ENCODE measurements around the gene BUD31. TPM values are rescaled to one million over a fixed set of nuclear protein-coding genes. Genes with fewer than 3 reads are reported as not detected.

Gene BUD31
- total and polyA plus RNA-seq, 2 of the 4 experiments (the other 2 are of a cell fraction) = 72.6 to 97.2 TPM

GRCh38 chr7:99408379-99409191 lies at the start of gene BUD31, which contains the start of gene PDAP1 (continued):
- TF ChIP-seq ELK1 (IDR thresholded peaks at IDR 0.05; ENCODE audit: borderline replicate concordance, low read depth, low read length) (peak; percentile 24; the same call in 1 of the 2 replicates), MXI1 (IDR thresholded peaks at IDR 0.05; ENCODE audit: borderline replicate concordance, low read depth, low read length) (peak; percentile 62), USF2 (IDR thresholded peaks at IDR 0.05; ENCODE audit: low read depth, low read length) (no peak), RFX5 (IDR thresholded peaks at IDR 0.05; ENCODE audit: low read depth, low read length) (no peak)

All from IMR-90 (cell line).